Measurements from ENCODE around the gene LRRC26.

The LRRC26 gene

GRCh38 chr9:137147793-137148160 lies 22.1 kb downstream of the LRRC26 start:
- Histone ChIP-seq H3K4me3 (ENCODE audit: low read depth in 1 of 2, low read length in 1 of 2) (no peak overlapping the region), H3K36me3 (no peaks in the 10 kb centered on the region), H3K27me3 (peaks cover 74% of the 10 kb centered on the region), H3K9me3 (no peaks in the 10 kb centered on the region), H3K4me1 (ENCODE audit: control insufficient read depth in 1 of 2, insufficient read depth in 1 of 2, low read depth in 1 of 2, low read length in 1 of 2) (peaks cover 0 to 4% of the 10 kb centered on the region in 2 experiments), H3K27ac (no peak overlapping the region)
- no peak for TF ChIP-seq CTCF (IDR thresholded peaks at IDR 0.05)

GRCh38 chr9:137147091-137147792 lies 22.6 kb downstream of the LRRC26 start:
- Histone ChIP-seq H3K4me3 (ENCODE audit: low read depth in 1 of 2, low read length in 1 of 2) (no peak overlapping the region), H3K4me1 (ENCODE audit: control insufficient read depth in 1 of 2, insufficient read depth in 1 of 2, low read depth in 1 of 2, low read length in 1 of 2) (peaks cover 0 to 4% of the 10 kb centered on the region in 2 experiments), H3K27me3 (peaks cover 77% of the 10 kb centered on the region), H3K36me3 (no peaks in the 10 kb centered on the region), H3K9me3 (no peaks in the 10 kb centered on the region), H3K27ac (no peak overlapping the region)
- no peak for TF ChIP-seq CTCF (IDR thresholded peaks at IDR 0.05)

GRCh38 chr9:137146527-137146918 lies 23.3 kb downstream of the LRRC26 start:
- H3K27me3 ChIP-seq, result peaks cover 79% of the 10 kb centered on the region
- no peaks in the 10 kb centered on the region for H3K9me3 ChIP-seq
- no peak for TF ChIP-seq CTCF (IDR thresholded peaks at IDR 0.05)
- no peaks in the 10 kb centered on the region for H3K36me3 ChIP-seq
- no peak overlapping the region for H3K27ac ChIP-seq
- H3K4me3 ChIP-seq (ENCODE audit: low read depth in 1 of 2, low read length in 1 of 2), result no peak overlapping the region
- H3K4me1 ChIP-seq (ENCODE audit: control insufficient read depth in 1 of 2, insufficient read depth in 1 of 2, low read depth in 1 of 2, low read length in 1 of 2), result peaks cover 0 to 4% of the 10 kb centered on the region in 2 experiments

GRCh38 chr9:137145731-137146526 lies 23.9 kb downstream of the LRRC26 start:
- Histone ChIP-seq H3K4me1 (ENCODE audit: control insufficient read depth in 1 of 2, insufficient read depth in 1 of 2, low read depth in 1 of 2, low read length in 1 of 2) (peaks cover 0 to 4% of the 10 kb centered on the region in 2 experiments), H3K9me3 (no peaks in the 10 kb centered on the region), H3K36me3 (no peaks in the 10 kb centered on the region), H3K27ac (no peak overlapping the region), H3K27me3 (peaks cover 83% of the 10 kb centered on the region), H3K4me3 (ENCODE audit: low read depth in 1 of 2, low read length in 1 of 2) (no peak overlapping the region)
- no peak for TF ChIP-seq CTCF (IDR thresholded peaks at IDR 0.05)

- TF ChIP-seq CTCF (IDR thresholded peaks at IDR 0.05), result no peak
- Histone ChIP-seq H3K4me3 (ENCODE audit: low read depth in 1 of 2, low read length in 1 of 2) (no peak overlapping the region), H3K27me3 (peaks cover 89% of the 10 kb centered on the region), H3K4me1 (ENCODE audit: control insufficient read depth in 1 of 2, insufficient read depth in 1 of 2, low read depth in 1 of 2, low read length in 1 of 2) (no peaks in the 10 kb centered on the region), H3K36me3 (no peaks in the 10 kb centered on the region), H3K9me3 (no peaks in the 10 kb centered on the region), H3K27ac (no peak overlapping the region)
Measured at GRCh38 chr9:137143459-137143858, 26.4 kb downstream of the LRRC26 start.
